ENCODE results near the gene SLAMF6.

GRCh38 chr1:160547422-160547821 lies 24.4 kb upstream of the SLAMF6 start:
- TF ChIP-seq CTCF (IDR thresholded peaks at IDR 0.05) (no peak), POLR2A (IDR thresholded peaks at IDR 0.05) (no peak), EP300 (IDR thresholded peaks at IDR 0.05) (no peak)
